Heart right ventricle (tissue), 16 donors: ENCODE data around the gene ADCY7. TPM values are rescaled to one million over a fixed set of nuclear protein-coding genes. Genes with fewer than 3 reads are reported as not detected.

ENCODE experiments used
- ATAC-seq, 8 donors: fragments of 200-7000 bp; cut with Tn5 transposase; one replicate each; pipeline ENCODE4 v1.9.1; 2020; ENCODE audit warnings: mild to moderate bottlenecking in 8 of 8, moderate library complexity in 8 of 8, moderate number of reproducible peaks in 1 of 8
- DNase-seq, 2 donors: peaks; one replicate each; pipeline ENCODE4 v3.0.0-alpha.2; 2020
- H3K27ac ChIP-seq, 10 donors: fragments of 200-600 bp; sonication (generic) in 2 of 10; one replicate each; pipeline versions ENCODE4 v1.5.0 to v1.8.0; 2020 to 2022; ENCODE audit warnings: mild to moderate bottlenecking in 3 of 10
- H3K27me3 ChIP-seq, 7 donors: fragments of 200-600 bp; one replicate each; pipeline ENCODE4 v1.8.0; 2021 to 2022; ENCODE audit warnings: mild to moderate bottlenecking in 2 of 7
- H3K36me3 ChIP-seq, 9 donors: fragments of 200-600 bp; sonication (generic) in 1 of 9; one replicate each; pipeline versions ENCODE4 v1.5.0 to v1.8.0; 2020 to 2022; ENCODE audit warnings: mild to moderate bottlenecking in 2 of 9
- H3K4me1 ChIP-seq, 9 donors: fragments of 200-600 bp; sonication (generic) in 1 of 9; one replicate each; pipeline versions ENCODE4 v1.5.0 to v1.8.0; 2020 to 2022; ENCODE audit warnings: mild to moderate bottlenecking in 4 of 9
- H3K4me3 ChIP-seq, 10 donors: fragments of 200-600 bp; sonication (generic) in 2 of 10; one replicate each; pipeline versions ENCODE4 v1.5.0 to v1.8.0; 2020 to 2022; ENCODE audit warnings: mild to moderate bottlenecking in 7 of 10, moderate library complexity in 2 of 10
- H3K9me3 ChIP-seq, 11 donors: fragments of 200-600 bp in 10 of 11; sonication (generic) in 2 of 11; one replicate each; pipeline versions ENCODE4 v1.5.0 to v1.8.0; 2013 to 2022; ENCODE audit warnings: mild to moderate bottlenecking in 2 of 11, control low read depth in 1 of 11, moderate library complexity in 1 of 11
- CTCF ChIP-seq, 9 donors: fragments of 200-600 bp; sonication (generic) in 2 of 9; IDR thresholded peaks; one replicate each; pipeline versions ENCODE4 v1.5.0 to v1.8.0; 2021 to 2022; ENCODE audit warnings: antibody characterized with exemption in 9 of 9, mild to moderate bottlenecking in 5 of 9, moderate library complexity in 1 of 9
- WGBS, 2 donors: extraction: QIAGEN DNeasy Blood & Tissue Kit; methylation state at CpG; one replicate each; pipeline ENCODE4 v1.1.7; 2013; ENCODE audit warnings: inconsistent platforms in 1 of 2; 5-methylcytosine and 5-hydroxymethylcytosine counted together
- intact Hi-C, 10 donors: fragments of 100-400 bp; cut with DNase I; formaldehyde crosslinking; loops; one replicate each; pipeline versions ENCODE4 v1.11.1 to v1.14.2; 2022
- polyA plus RNA-seq, 2 donors: library from polyadenylated mRNA; stranded (reverse); fragments of 200-250 nt; gene quantifications; one replicate each; pipeline ENCODE4 v1.2.3, GENCODE V29; 2013
- total RNA-seq, 10 donors: library from RNA; stranded (reverse); fragmentation: NEBNext Ultra II Directional in 3 of 10; extraction: Animal tissue kit (Norgen Biotek cat#: 25700) in 3 of 10; gene quantifications; one replicate each; pipeline versions ENCODE4 v1.2.1 to v1.2.4, GENCODE V29; 2021 to 2023
- donor health status: Arrhythmogenic right ventricular cardiomyopathy.
- donor health status: ischemic (EF 13 %, LVEDD 7.1; RV severe dilation, severe dysfunction).
- donor health status: healthy with polysubstance abuse.
- donor health status: DM: no; HTN: yes; CAD: no.
- donor health status: DM: no; HTN: no; CAD: no.
- donor health status: ischemic (EF 25% LVEDD 6.9; RV normal size, moderate dysfunction).
- donor health status: ischemic (EF 25% LVEDD 5.7; RV mildly dilated, moderate dysfunction).
- donor health status: healthy.
- donor health status: DM: yes; HTN: yes; CAD: no.
- donor health status: Ischemic cardiomyopathy.
- donor health status: ischemic (EF 35%, LVEDD 5.7; RV mildly dilated, moderate dysfunction).
- donor health status: nonischemic (EF 11% LVEDD 7.7; RV severe dilation, severe dysfunction).
- donor health status: DM: yes; HTN: yes; CAD: no.
- donor health status: PGD.
- donor health status: ischemic (EF 29% LVEDD 5.4; RV normal size, mild dysfunction).
- donor health status: nonischemic (EF 23%, LVEDD 6.1; RV moderate dilation, normal function).

Gene ADCY7
- total and polyA plus RNA-seq, 12 donors = 2.2 to 25.5 (median 4.7) TPM

- no peaks in the 10 kb centered on the region for H3K9me3 ChIP-seq
- ATAC-seq (no peak), DNase-seq (no peak)
- H3K36me3 ChIP-seq = no peaks in the 10 kb centered on the region
- TF ChIP-seq CTCF (IDR thresholded peaks at IDR 0.05) = no peak
- H3K4me3 ChIP-seq = peak overlapping the region in 8 of 10 donors; percentile 41 to 67 (median 58)
- peaks cover 0 to 23% (median 16%) of the 10 kb centered on the region in 9 donors for H3K4me1 ChIP-seq
- no peak overlapping the region for H3K27ac ChIP-seq
- intact Hi-C loops = loop anchor here in 2 of 10 donors (5.0 to 10.0 kb wide), 2 partner anchors 68 to 420 kb away; no protein-coding TSS in a partner anchor
- H3K27me3 ChIP-seq = peaks cover 0 to 34% (median 9%) of the 10 kb centered on the region in 7 donors
- WGBS, 2 donors = 37 to 42% methylated on average over 33 of the region's 33 CpGs
Measured at GRCh38 chr16:50244504-50245416, 21.6 kb upstream of the ADCY7 start.

DNA sequence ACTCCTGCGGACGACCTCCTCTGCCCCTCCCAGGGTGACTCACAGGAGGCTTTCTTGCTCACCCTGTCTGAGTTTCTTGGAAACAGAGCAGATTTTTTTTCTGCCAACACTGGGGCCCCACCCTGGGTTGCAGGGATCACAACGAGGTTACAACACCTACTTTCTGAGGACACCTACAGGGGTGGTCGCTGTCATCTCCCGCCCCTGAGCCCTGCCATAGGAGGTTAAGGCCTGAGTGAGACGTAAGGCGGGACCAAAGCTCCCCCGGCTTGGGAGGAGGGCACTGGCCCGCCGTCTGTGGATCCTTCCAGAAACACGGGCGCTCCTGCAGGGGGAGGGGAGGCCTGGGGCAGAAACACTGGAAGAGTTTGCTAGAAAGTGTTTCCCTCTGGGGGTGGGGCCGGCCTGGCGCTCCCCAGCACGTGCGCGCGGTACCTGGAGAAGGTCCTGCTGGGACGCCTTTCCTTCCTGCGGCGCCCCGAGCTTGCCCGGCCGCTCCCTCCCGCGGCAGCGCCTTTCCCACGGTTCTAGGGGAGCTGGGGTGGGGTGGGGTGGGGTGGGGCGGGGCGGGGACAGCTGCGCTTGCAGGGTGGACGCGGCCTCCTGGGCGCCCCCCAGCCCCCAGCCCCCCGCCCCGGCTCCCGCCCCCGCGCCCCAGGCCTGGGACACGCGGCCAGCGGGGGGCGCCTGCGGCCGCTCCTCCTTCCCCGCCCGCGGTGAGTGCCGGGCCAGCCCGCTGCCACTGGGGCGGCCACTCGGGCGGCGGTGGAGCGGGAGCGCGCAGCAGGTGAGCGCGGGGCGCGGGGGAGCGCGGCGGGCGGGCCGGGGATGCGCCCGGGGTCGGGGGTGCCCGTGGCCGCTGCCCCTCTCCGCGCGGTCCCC lies 20.7 kb upstream of the ADCY7 start:
- Histone ChIP-seq H3K27me3 (peaks cover 0 to 34% (median 9%) of the 10 kb centered on the region in 7 donors), H3K9me3 (no peaks in the 10 kb centered on the region), H3K27ac (peak overlapping the region in 1 of 10 donors; percentile 64), H3K36me3 (no peaks in the 10 kb centered on the region), H3K4me3 (peak overlapping the region; percentile 25 to 69 (median 63)), H3K4me1 (peaks cover 0 to 23% (median 16%) of the 10 kb centered on the region in 9 donors)
- DNase-seq (peak in 1 of 2 donors; percentile 54), ATAC-seq (peak; percentile 54 to 85 (median 70))
- TF ChIP-seq CTCF (IDR thresholded peaks at IDR 0.05) = peak in 5 of 9 donors; percentile 10 to 52 (median 36)
- 2 to 4% methylated on average over 40 to 73 of the region's 74 CpGs for WGBS, 2 donors
- intact Hi-C loops = loop anchor here in 2 of 10 donors (5.0 to 10.0 kb wide), 2 partner anchors 67 to 419 kb away; no protein-coding TSS in a partner anchor

DNA sequence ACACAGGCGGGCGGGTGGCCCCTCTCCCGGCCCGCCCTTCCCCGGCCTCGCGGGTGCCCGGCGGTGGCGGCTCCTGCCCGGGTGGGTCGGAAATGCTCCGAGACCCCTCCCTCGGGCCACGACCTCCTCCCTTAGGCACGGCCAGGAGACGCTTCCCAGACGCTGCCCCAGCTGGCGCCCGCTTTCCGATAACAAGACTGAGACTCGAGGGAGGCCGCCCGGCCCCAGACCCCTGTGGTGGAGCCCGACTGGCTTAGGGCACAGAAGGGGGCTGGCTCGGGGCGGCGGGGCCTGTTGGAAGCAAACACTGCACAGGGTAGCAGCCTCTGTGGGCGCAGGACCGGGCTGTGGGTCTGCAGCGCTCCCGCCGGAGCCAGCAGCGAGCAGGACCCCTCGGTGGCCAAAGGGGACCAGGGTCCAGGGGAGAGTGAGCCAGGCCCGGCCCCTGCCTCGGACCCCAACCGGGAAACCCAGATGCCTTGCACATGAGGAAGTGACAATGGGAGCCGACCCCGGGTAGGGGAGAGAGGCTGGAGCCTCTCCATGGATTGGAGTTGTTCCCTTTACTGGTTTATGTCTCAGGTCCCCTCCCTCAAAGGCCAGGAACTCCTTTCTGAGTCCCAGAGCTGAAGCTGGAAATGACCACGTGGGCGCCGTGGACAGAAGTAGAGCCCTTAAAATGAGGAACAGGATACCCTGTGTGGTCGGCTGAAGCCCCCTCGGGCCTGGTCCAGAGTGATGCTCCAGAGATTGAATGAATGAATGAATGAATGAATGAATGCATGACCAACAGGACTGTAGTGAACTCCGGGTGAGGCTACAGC lies 19.8 kb upstream of the ADCY7 start:
- Histone ChIP-seq H3K4me3 (peak overlapping the region; percentile 19 to 69 (median 63)), H3K27me3 (peaks cover 0 to 34% (median 9%) of the 10 kb centered on the region in 7 donors), H3K4me1 (peaks cover 0 to 29% (median 16%) of the 10 kb centered on the region in 9 donors), H3K36me3 (no peaks in the 10 kb centered on the region), H3K9me3 (no peaks in the 10 kb centered on the region), H3K27ac (peak overlapping the region in 6 of 10 donors; percentile 8 to 64 (median 38))
- peak in 1 of 2 donors; percentile 38 for DNase-seq
- 14 to 21% methylated on average over 30 to 46 of the region's 46 CpGs for WGBS, 2 donors
- TF ChIP-seq CTCF (IDR thresholded peaks at IDR 0.05) = no peak
- peak in 5 of 8 donors; percentile 7 to 28 (median 18) for ATAC-seq
- intact Hi-C loops = loop anchor here in 2 of 10 donors (5.0 to 10.0 kb wide), 2 partner anchors 66 to 418 kb away; no protein-coding TSS in a partner anchor
